Cardiac muscle cell (in vitro differentiated cells and primary cell): ENCODE data around the gene RNF146. TPM values are rescaled to one million over a fixed set of nuclear protein-coding genes. Genes with fewer than 3 reads are reported as not detected.

ENCODE experiments used
- DNase-seq, 2 donors: peaks; one replicate each; pipeline versions ENCODE4 v3.0.0 to v3.0.0-alpha.2; 2010 to 2017; ENCODE audit warnings: low read depth in 1 of 2, low spot score in 1 of 2
- H3K27ac ChIP-seq: fragments of 200-600 bp; sonication (generic); 2 replicates; pipeline ENCODE4 v1.5.1; 2016
- H3K27me3 ChIP-seq: fragments of 200-600 bp; sonication (generic); 2 replicates; pipeline ENCODE4 v1.6.0; 2016; ENCODE audit warnings: control low read depth
- H3K36me3 ChIP-seq: fragments of 200-600 bp; sonication (generic); 2 replicates; pipeline ENCODE4 v1.5.1; 2016; ENCODE audit warnings: control low read depth
- H3K4me1 ChIP-seq: fragments of 200-600 bp; sonication (generic); 2 replicates; pipeline ENCODE4 v1.8.1; 2017; ENCODE audit warnings: low read depth, mild to moderate bottlenecking, mixed run types
- H3K4me3 ChIP-seq: fragments of 200-600 bp; sonication (generic); 2 replicates; pipeline ENCODE4 v1.5.1; 2016; ENCODE audit warnings: mild to moderate bottlenecking
- H3K9me3 ChIP-seq: fragments of 200-600 bp; sonication (generic); 2 replicates; pipeline ENCODE4 v1.5.1; 2017; ENCODE audit warnings: low read depth, mild to moderate bottlenecking, control low read depth
- CTCF ChIP-seq: IDR thresholded peaks from 2 replicates; pipeline ENCODE4 v1.5.1; 2012; ENCODE audit warnings: low read depth, mild to moderate bottlenecking, low read length
- polyA plus RNA-seq: library from polyadenylated mRNA; unstranded; fragments of >200 nt; fragmentation: Nextera tagmentation; extraction: Ambion mirVana; gene quantifications from 2 replicates; pipeline ENCODE4 v1.2.1, GENCODE V29; 2016
- total RNA-seq: library from RNA; depleted of rRNA; stranded (reverse); fragments of >200 nt; gene quantifications from 2 replicates; pipeline ENCODE4 v1.2.3, GENCODE V29; 2016

RNF146 gene
- total and polyA plus RNA-seq, 2 experiments from 2014 or later, result 47.8 to 86.0 TPM

- H3K27ac ChIP-seq, result peak overlapping the region; percentile 68
- no peak for TF ChIP-seq CTCF
Measured at GRCh38 chr6:127289934-127290333, 23.3 kb downstream of the RNF146 start.

GRCh38 chr6:127290391-127291265 lies 24.0 kb downstream of the RNF146 start:
- no peak for TF ChIP-seq CTCF
- peaks cover 26% of the 10 kb centered on the region for H3K4me1 ChIP-seq
- no peaks in the 10 kb centered on the region for H3K27me3 ChIP-seq
- no peaks in the 10 kb centered on the region for H3K9me3 ChIP-seq
- peaks cover 30% of the 10 kb centered on the region for H3K36me3 ChIP-seq
- peak overlapping the region; percentile 68 for H3K27ac ChIP-seq
- DNase-seq, result no peak
- no peak overlapping the region for H3K4me3 ChIP-seq

More at GRCh38 chr6:127289934-127290333, 23.3 kb downstream of the RNF146 start:
- Histone ChIP-seq H3K27me3 (no peaks in the 10 kb centered on the region), H3K36me3 (peaks cover 34% of the 10 kb centered on the region), H3K4me1 (peaks cover 26% of the 10 kb centered on the region), H3K4me3 (no peak overlapping the region), H3K9me3 (no peaks in the 10 kb centered on the region)
- DNase-seq, result no peak

GRCh38 chr6:127291495-127291894 lies 24.8 kb downstream of the RNF146 start:
- DNase-seq, result no peak
- Histone ChIP-seq H3K27ac (peak overlapping the region; percentile 68), H3K9me3 (no peaks in the 10 kb centered on the region), H3K4me1 (peaks cover 26% of the 10 kb centered on the region), H3K36me3 (peaks cover 21% of the 10 kb centered on the region), H3K27me3 (no peaks in the 10 kb centered on the region), H3K4me3 (no peak overlapping the region)
- no peak for TF ChIP-seq CTCF

- Histone ChIP-seq H3K27me3 (no peaks in the 10 kb centered on the region), H3K27ac (peak overlapping the region; percentile 63), H3K9me3 (no peaks in the 10 kb centered on the region), H3K4me3 (no peak overlapping the region), H3K36me3 (no peaks in the 10 kb centered on the region), H3K4me1 (peaks cover 7% of the 10 kb centered on the region)
- DNase-seq, result peak in 1 of 2 donors; percentile 3
- TF ChIP-seq CTCF, result no peak
Measured at GRCh38 chr6:127297502-127298070, 30.9 kb downstream of the RNF146 start.

- Histone ChIP-seq H3K4me3 (no peak overlapping the region), H3K27me3 (no peaks in the 10 kb centered on the region), H3K36me3 (no peaks in the 10 kb centered on the region), H3K9me3 (no peaks in the 10 kb centered on the region), H3K4me1 (peaks cover 7% of the 10 kb centered on the region), H3K27ac (peak overlapping the region; percentile 63)
- no peak for TF ChIP-seq CTCF
- DNase-seq, result no peak
Measured at GRCh38 chr6:127298475-127298874, 31.8 kb downstream of the RNF146 start.
